Panc1 (cell line): ENCODE data around the gene CUL4A. TPM values are rescaled to one million over a fixed set of nuclear protein-coding genes. Genes with fewer than 3 reads are reported as not detected.

ENCODE experiments used
- ATAC-seq: fragments of 200-7000 bp; cut with Tn5 transposase; 2 replicates; pipeline ENCODE4 v1.9.1; 2020; ENCODE audit warnings: mild to moderate bottlenecking, moderate library complexity
- BruUV-seq: library from RNA; stranded (reverse); fragments of 400-500 nt; replicated peaks from 2 replicates; lab custom pipeline; 2021; lab: Mats Ljungman, UMichigan
- CTCF ChIA-PET: fragments of 300-600 bp; sonication (Branson Sonifier 250); formaldehyde crosslinking; loops from one replicate; lab custom pipeline; 2022; ENCODE audit warnings: antibody characterized with exemption; lab: Charles Lee
- POLR2A ChIA-PET: fragments of 300-600 bp; sonication (Branson Sonifier 250); formaldehyde crosslinking; loops from one replicate; lab custom pipeline; 2022; ENCODE audit warnings: antibody characterized with exemption; lab: Charles Lee
- DNase-seq: peaks from one replicate; pipeline ENCODE4 v3.0.0-alpha.2; 2010; ENCODE audit warnings: low read depth, low spot score
- H3K27ac ChIP-seq: 2 replicates; pipeline ENCODE4 v1.5.1; 2011; ENCODE audit warnings: mild to moderate bottlenecking, low read length, inconsistent platforms
- H3K27me3 ChIP-seq: fragments of 200-500 bp; sonication (Bioruptor generic); 2 replicates; pipeline ENCODE4 v1.6.0; 2014; ENCODE audit warnings: low read length, inconsistent platforms; ENCODE audit not compliant: control insufficient read depth, insufficient read depth
- H3K36me3 ChIP-seq: fragments of 200-500 bp; sonication (Bioruptor generic); 2 replicates; pipeline ENCODE4 v1.5.1; 2014; ENCODE audit warnings: inconsistent platforms, mild to moderate bottlenecking, low read length, moderate library complexity; ENCODE audit not compliant: control insufficient read depth, insufficient read depth
- H3K4me1 ChIP-seq: 2 replicates; pipeline ENCODE4 v1.5.1; 2011; ENCODE audit warnings: inconsistent platforms, mild to moderate bottlenecking, low read length, moderate library complexity; ENCODE audit not compliant: control insufficient read depth, insufficient read depth
- H3K4me3 ChIP-seq, 2 experiments: 2 replicates each; pipeline ENCODE4 v1.5.1; 2011 to 2012; ENCODE audit warnings: low read depth in 2 of 2, low read length in 2 of 2, mild to moderate bottlenecking in 2 of 2, inconsistent platforms in 1 of 2, moderate library complexity in 1 of 2
- H3K9me3 ChIP-seq: fragments of 200-500 bp; sonication (Bioruptor generic); 2 replicates; pipeline ENCODE4 v1.5.1; 2014; ENCODE audit warnings: low read depth, mild to moderate bottlenecking, inconsistent platforms, low read length, moderate library complexity; ENCODE audit not compliant: control insufficient read depth, insufficient read depth
- POLR2AphosphoS5 ChIP-seq: IDR thresholded peaks from 2 replicates; pipeline ENCODE4 v1.6.1; 2012; ENCODE audit warnings: mild to moderate bottlenecking, low read depth, low read length, moderate library complexity
- REST ChIP-seq, 2 experiments: IDR thresholded peaks; 2 replicates each; pipeline ENCODE4 v1.6.1; 2011 to 2012; ENCODE audit warnings: low read depth in 2 of 2, control low read depth in 1 of 2, low read length in 1 of 2, mild to moderate bottlenecking in 1 of 2, moderate library complexity in 1 of 2; ENCODE audit not compliant: insufficient read depth in 1 of 2
- SIN3A ChIP-seq: IDR thresholded peaks from 2 replicates; pipeline ENCODE4 v1.6.1; 2012; ENCODE audit warnings: low read depth, mild to moderate bottlenecking, low read length, moderate library complexity, borderline replicate concordance; ENCODE audit not compliant: insufficient read depth
- TCF7L2 ChIP-seq: IDR thresholded peaks from 2 replicates; pipeline ENCODE4 v1.6.1; 2011; ENCODE audit warnings: mild to moderate bottlenecking, low read depth, low read length, inconsistent platforms
- in situ Hi-C: cut with HindIII; loops from 2 replicates; pipeline ENCODE4 v1.10.0; 2016; ENCODE audit warnings: low sequenced_read_pairs, low pct_unique_long_range_greater_than_20kb
- intact Hi-C: fragments of 100-400 bp; cut with micrococcal nuclease; formaldehyde crosslinking; loops from one replicate; pipeline ENCODE4 v1.10.0; 2022; ENCODE audit not compliant: unreplicated experiment
- total RNA-seq: library from RNA; stranded (reverse); gene quantifications from one replicate; pipeline ENCODE4 v1.2.1, GENCODE V29; 2021; ENCODE audit not compliant: unreplicated experiment
- TF ChIP-seq, protein P1 (sequence below): fragments of 450-650 bp; IDR thresholded peaks from 2 replicates; pipeline ENCODE4 v1.5.1; 2017; ENCODE audit warnings: mild to moderate bottlenecking

Gene CUL4A
- total RNA-seq, 1 experiment from 2014 or later: 80.8 TPM

GRCh38 chr13:113297370-113298042 is 88.1 kb downstream of the CUL4A start:
- peaks cover 4% of the 10 kb centered on the region for H3K4me1 ChIP-seq
- TF ChIP-seq SIN3A: no peak
- no peak for TF ChIP-seq POLR2AphosphoS5
- no peak for TF ChIP-seq TCF7L2
- TF ChIP-seq REST (IDR thresholded peaks at IDR 0.05; ENCODE audit: insufficient read depth in 1 of 2, low read depth in 2 of 2, low read length in 1 of 2): no peak
- TF ChIP-seq, protein P1, sequence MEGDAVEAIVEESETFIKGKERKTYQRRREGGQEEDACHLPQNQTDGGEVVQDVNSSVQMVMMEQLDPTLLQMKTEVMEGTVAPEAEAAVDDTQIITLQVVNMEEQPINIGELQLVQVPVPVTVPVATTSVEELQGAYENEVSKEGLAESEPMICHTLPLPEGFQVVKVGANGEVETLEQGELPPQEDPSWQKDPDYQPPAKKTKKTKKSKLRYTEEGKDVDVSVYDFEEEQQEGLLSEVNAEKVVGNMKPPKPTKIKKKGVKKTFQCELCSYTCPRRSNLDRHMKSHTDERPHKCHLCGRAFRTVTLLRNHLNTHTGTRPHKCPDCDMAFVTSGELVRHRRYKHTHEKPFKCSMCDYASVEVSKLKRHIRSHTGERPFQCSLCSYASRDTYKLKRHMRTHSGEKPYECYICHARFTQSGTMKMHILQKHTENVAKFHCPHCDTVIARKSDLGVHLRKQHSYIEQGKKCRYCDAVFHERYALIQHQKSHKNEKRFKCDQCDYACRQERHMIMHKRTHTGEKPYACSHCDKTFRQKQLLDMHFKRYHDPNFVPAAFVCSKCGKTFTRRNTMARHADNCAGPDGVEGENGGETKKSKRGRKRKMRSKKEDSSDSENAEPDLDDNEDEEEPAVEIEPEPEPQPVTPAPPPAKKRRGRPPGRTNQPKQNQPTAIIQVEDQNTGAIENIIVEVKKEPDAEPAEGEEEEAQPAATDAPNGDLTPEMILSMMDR: no peak
- no TSS peak for BruUV-seq
- ATAC-seq (no peak; the same call in none of the 2 replicates), DNase-seq (no peak)
- in situ Hi-C loops (no loop called here), intact Hi-C loops (no loop called here)
- ChIA-PET POLR2A (interaction anchor here (0.6 kb wide), 1 partner anchor 146 kb away, joined by 4 read pairs; no protein-coding TSS in a partner anchor), CTCF (no interaction called here)
- no peaks in the 10 kb centered on the region for H3K27me3 ChIP-seq
- peak overlapping the region; percentile 75 to 90 for H3K4me3 ChIP-seq
- peak overlapping the region; percentile 84 for H3K27ac ChIP-seq
- H3K9me3 ChIP-seq: no peaks in the 10 kb centered on the region
- peaks cover 3% of the 10 kb centered on the region; the same call in 1 of the 2 replicates for H3K36me3 ChIP-seq

DNA sequence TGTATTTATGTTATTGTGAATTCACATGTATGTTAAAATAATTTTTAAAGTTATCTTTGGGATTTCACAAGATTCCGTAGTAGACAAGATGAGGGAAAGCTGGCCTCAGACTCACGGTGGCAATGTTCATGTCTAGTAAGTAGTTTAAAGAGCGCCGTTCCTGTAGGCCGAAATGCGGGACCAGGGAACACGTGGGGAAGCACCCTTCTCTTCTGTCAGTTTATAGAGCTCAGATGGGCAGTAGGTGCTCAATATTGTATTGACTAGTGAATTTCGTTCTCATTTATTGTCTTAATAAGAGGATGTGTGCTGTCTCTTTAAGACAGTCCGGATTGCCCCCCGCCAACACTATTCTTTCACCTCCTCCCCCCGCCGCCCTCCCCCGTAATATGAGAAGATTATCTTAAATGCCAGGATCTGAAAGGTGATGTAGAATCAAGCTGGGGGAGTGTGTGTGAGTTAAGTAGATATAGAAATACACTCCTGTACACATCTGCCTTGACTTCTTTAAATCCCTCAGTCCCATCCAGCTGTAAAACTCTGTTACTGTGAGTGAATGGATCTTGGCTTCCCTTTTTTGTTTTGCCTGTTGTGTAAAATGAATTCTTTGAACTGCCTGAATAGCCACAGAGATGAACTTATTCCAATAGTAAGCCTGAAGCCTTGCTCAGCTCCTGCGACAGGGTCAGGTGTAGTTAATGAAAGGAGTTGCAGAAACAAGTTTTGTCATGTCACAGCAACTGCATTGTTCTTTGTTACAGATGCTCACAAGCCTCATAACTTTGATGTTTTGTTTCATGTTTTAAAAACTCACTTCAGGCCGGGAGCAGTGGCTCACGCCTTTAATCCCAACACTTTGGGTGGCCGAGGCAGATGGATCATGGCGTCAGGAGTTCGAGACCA is 88.9 kb downstream of the CUL4A start:
- no peaks in the 10 kb centered on the region for H3K27me3 ChIP-seq
- BruUV-seq: TSS peak; percentile 89
- ChIA-PET CTCF (no interaction called here), POLR2A (no interaction called here)
- peaks cover 3% of the 10 kb centered on the region; the same call in 1 of the 2 replicates for H3K36me3 ChIP-seq
- H3K4me3 ChIP-seq: peak overlapping the region; percentile 75 to 90
- H3K27ac ChIP-seq: peak overlapping the region; percentile 84
- no peak for TF ChIP-seq TCF7L2
- no peak for TF ChIP-seq SIN3A
- TF ChIP-seq POLR2AphosphoS5: no peak
- TF ChIP-seq, protein P1: no peak
- no peak for TF ChIP-seq REST (IDR thresholded peaks at IDR 0.05; ENCODE audit: insufficient read depth in 1 of 2, low read depth in 2 of 2, low read length in 1 of 2)
- intact Hi-C loops: no loop called here
- DNase-seq (no peak), ATAC-seq (no peak)
- H3K4me1 ChIP-seq: peaks cover 4% of the 10 kb centered on the region
- no peaks in the 10 kb centered on the region for H3K9me3 ChIP-seq
- in situ Hi-C loops: no loop called here
